Lung (tissue), 12 donors: ENCODE data around the gene ADAMTS3. TPM values are rescaled to one million over a fixed set of nuclear protein-coding genes. Genes with fewer than 3 reads are reported as not detected.

Experiments
- ATAC-seq: fragments of 200-7000 bp; cut with Tn5 transposase; one replicate; pipeline ENCODE4 v1.9.1; 2020; ENCODE audit warnings: moderate number of reproducible peaks; ENCODE audit not compliant: insufficient read depth, low FRiP score
- DNase-seq, 3 donors: peaks; one replicate each; pipeline ENCODE4 v3.0.0-alpha.2; 2013 to 2017
- H3K27ac ChIP-seq, 2 donors: one replicate each; pipeline ENCODE4 v1.5.1; 2013; ENCODE audit warnings: mild to moderate bottlenecking in 2 of 2, moderate library complexity in 2 of 2, control low read depth in 1 of 2, inconsistent platforms in 1 of 2, low read depth in 1 of 2, low read length in 1 of 2
- H3K27me3 ChIP-seq, 3 donors: one replicate each; pipeline ENCODE4 v1.5.1; 2013; ENCODE audit warnings: low read length in 2 of 3; ENCODE audit not compliant: control insufficient read depth in 3 of 3, insufficient read depth in 3 of 3
- H3K36me3 ChIP-seq, 4 donors: one replicate each; pipeline ENCODE4 v1.5.1; 2013; ENCODE audit warnings: low read length in 4 of 4, mild to moderate bottlenecking in 1 of 4, moderate library complexity in 1 of 4; ENCODE audit not compliant: control insufficient read depth in 4 of 4, insufficient read depth in 4 of 4
- H3K4me1 ChIP-seq, 5 donors: one replicate each; pipeline ENCODE4 v1.5.1; 2013; ENCODE audit warnings: low read length in 5 of 5, mild to moderate bottlenecking in 2 of 5, moderate library complexity in 1 of 5; ENCODE audit not compliant: control insufficient read depth in 5 of 5, insufficient read depth in 5 of 5
- H3K4me3 ChIP-seq: one replicate; pipeline ENCODE4 v1.5.1; 2013; ENCODE audit warnings: mild to moderate bottlenecking, control low read depth, moderate library complexity
- H3K9ac ChIP-seq, 2 donors: one replicate each; pipeline ENCODE4 v1.5.1; 2013; ENCODE audit warnings: low read length in 2 of 2, control low read depth in 1 of 2; ENCODE audit not compliant: insufficient read depth in 1 of 2
- H3K9me3 ChIP-seq, 4 donors: one replicate each; pipeline ENCODE4 v1.5.1; 2013; ENCODE audit warnings: low read length in 3 of 4, mild to moderate bottlenecking in 1 of 4, moderate library complexity in 1 of 4; ENCODE audit not compliant: control insufficient read depth in 4 of 4, insufficient read depth in 3 of 4
- WGBS, 2 donors: extraction: QIAGEN DNeasy Blood & Tissue Kit; methylation state at CpG; one replicate each; pipeline ENCODE4 v1.1.7; 2013; 5-methylcytosine and 5-hydroxymethylcytosine counted together
- polyA plus RNA-seq, 2 donors: library from polyadenylated mRNA; stranded (reverse); fragments of 200-250 nt; gene quantifications; one replicate each; pipeline ENCODE4 v1.2.1, GENCODE V29; 2013
- total RNA-seq, 2 donors: library from RNA; depleted of rRNA in 1 of 2; stranded (reverse); fragments of >200 nt in 1 of 2; gene quantifications; one replicate each; pipeline ENCODE4 v1.2.1, GENCODE V29; 2014 to 2021
- TF ChIP-seq, protein P1 (sequence below): IDR thresholded peaks from 2 replicates; pipeline ENCODE4 v1.5.1; 2012; ENCODE audit warnings: mild to moderate bottlenecking; ENCODE audit errors: control extremely low read depth, extremely low read depth
- donor health status: control.
- donor health status: control.
- donor health status: Bipolar disorder and iron deficiency.
- donor health status: healthy.
- donor health status: DM: yes; HTN: yes; CAD: no.

ADAMTS3 gene
- total and polyA plus RNA-seq, 4 donors = 1.1 to 12.9 (median 2.1) TPM

DNA sequence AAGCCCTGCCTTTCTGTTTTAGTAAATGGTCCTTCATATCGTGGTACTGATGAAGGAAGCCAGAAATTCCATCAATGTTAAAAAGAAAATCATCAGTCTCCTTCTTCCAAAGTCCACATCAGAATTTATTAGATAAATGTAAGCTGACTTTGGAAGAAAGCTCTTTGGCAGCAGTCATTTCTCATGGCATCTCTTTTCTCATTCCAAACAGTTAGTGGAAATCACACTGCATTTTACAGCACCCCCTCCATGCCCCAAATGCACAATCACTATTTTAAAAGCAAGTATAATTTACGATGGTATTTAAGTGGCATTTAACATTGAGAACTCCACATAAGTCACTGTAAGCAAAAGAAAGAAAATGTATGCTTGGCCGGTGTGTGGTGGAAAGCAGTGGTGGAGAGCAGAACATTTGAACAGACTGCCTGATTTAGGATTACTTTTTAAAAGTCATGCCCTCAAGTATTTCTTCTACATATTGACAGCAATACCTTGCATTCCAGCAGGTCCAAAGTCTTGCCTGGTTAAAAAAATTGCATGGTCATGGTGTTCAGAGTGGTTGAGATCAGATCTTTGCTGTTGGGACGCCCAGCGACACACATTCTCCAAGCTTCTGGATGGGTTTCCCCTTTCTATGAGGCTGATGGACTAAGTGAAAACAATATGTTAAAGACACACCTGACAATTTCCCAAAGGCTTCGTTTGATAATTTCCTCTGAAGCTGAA, 248.6 kb downstream of the ADAMTS3 start:
- Histone ChIP-seq H3K9me3 (no peaks in the 10 kb centered on the region), H3K9ac (no peak overlapping the region), H3K4me1 (no peaks in the 10 kb centered on the region), H3K36me3 (no peaks in the 10 kb centered on the region), H3K27me3 (no peaks in the 10 kb centered on the region), H3K4me3 (no peak overlapping the region), H3K27ac (no peak overlapping the region)
- DNase-seq (no peak), ATAC-seq (no peak)
- 81 to 86% methylated on average over 6 of the region's 6 CpGs for WGBS, 2 donors
- TF ChIP-seq, protein P1, sequence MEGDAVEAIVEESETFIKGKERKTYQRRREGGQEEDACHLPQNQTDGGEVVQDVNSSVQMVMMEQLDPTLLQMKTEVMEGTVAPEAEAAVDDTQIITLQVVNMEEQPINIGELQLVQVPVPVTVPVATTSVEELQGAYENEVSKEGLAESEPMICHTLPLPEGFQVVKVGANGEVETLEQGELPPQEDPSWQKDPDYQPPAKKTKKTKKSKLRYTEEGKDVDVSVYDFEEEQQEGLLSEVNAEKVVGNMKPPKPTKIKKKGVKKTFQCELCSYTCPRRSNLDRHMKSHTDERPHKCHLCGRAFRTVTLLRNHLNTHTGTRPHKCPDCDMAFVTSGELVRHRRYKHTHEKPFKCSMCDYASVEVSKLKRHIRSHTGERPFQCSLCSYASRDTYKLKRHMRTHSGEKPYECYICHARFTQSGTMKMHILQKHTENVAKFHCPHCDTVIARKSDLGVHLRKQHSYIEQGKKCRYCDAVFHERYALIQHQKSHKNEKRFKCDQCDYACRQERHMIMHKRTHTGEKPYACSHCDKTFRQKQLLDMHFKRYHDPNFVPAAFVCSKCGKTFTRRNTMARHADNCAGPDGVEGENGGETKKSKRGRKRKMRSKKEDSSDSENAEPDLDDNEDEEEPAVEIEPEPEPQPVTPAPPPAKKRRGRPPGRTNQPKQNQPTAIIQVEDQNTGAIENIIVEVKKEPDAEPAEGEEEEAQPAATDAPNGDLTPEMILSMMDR = no peak

DNA sequence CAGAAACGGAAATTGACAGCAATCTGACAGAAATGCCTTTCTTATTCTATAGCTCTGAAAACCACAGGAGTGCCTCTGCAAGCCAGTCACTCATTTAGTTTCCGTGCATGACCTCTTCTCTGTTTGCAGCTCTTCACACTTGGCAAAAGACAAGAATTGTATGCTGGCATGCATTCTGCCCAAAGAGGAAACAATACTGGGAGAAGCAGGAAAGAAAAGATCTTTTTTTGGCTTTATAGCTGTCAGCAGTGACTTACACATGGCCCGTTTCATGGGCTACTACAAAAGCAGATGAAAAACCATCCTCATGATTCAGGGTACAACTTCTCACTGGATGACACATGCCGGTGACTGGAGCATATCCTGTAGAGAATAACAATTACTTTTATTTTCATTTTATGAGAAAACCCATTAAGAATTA, 249.4 kb downstream of the ADAMTS3 start:
- no peak overlapping the region for H3K9ac ChIP-seq
- H3K4me1 ChIP-seq = peaks cover 0 to 5% (median 3%) of the 10 kb centered on the region in 5 donors
- H3K4me3 ChIP-seq = no peak overlapping the region
- no peak for ATAC-seq
- no peaks in the 10 kb centered on the region for H3K9me3 ChIP-seq
- 13 to 37% methylated on average over 4 of the region's 4 CpGs for WGBS, 2 donors
- H3K36me3 ChIP-seq = no peaks in the 10 kb centered on the region
- no peaks in the 10 kb centered on the region for H3K27me3 ChIP-seq
- no peak for DNase-seq
- TF ChIP-seq, protein P1 = no peak
- no peak overlapping the region for H3K27ac ChIP-seq

DNA sequence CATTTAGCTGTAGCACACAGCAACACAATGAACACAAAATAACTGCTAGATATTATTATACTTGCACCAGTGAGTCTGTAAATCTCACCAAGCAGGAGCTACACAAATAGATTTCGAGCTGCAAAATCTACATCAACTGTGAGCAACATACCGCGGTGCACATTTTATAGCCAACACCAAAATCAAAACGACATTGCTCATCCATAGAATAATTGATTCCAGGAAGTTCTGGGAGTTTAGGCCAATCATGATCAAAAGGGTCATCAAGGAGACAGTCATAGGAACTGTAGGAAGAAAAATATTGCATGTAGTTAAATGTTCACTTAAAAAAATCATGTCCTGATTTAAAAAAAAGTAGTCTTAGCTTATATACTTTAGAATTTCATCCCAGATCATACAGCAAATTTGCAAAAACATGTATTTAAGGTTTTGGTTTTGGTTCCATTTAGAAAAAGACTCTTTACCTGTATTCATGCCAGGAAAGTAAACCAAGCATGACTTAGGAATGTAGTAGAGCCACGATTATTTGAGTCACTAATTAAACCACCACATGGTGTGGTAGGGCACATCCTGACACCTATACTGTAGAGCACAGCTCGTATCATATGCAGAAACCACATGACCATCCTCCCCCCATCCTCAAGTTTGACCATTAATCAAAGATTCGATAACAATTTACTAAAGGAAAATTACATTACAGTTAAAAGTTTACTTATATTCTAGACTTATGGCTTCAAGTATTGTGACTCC, 250.4 kb downstream of the ADAMTS3 start:
- H3K4me1 ChIP-seq = peaks cover 0 to 8% (median 5%) of the 10 kb centered on the region in 5 donors
- WGBS, 2 donors = 78 to 85% methylated on average over 7 of the region's 7 CpGs
- no peaks in the 10 kb centered on the region for H3K9me3 ChIP-seq
- no peak for DNase-seq
- H3K9ac ChIP-seq = no peak overlapping the region
- no peak overlapping the region for H3K27ac ChIP-seq
- no peak overlapping the region for H3K4me3 ChIP-seq
- TF ChIP-seq, protein P1 = no peak
- no peaks in the 10 kb centered on the region for H3K27me3 ChIP-seq
- no peak for ATAC-seq
- H3K36me3 ChIP-seq = no peaks in the 10 kb centered on the region
